Measurements from ENCODE around the gene GGT6.

GRCh38 chr17:4586043-4586442 is 25.7 kb upstream of the GGT6 start:
- TF ChIP-seq CTCF (optimal IDR thresholded peaks at IDR 0.05 in 1 of 3, IDR thresholded peaks at IDR 0.05 in 1 of 3, conservative IDR thresholded peaks at IDR 0.05 in 1 of 3; ENCODE audit: extremely low read depth in 1 of 3, insufficient read depth in 2 of 3, low read length in 3 of 3), result no peak
- no peak for TF ChIP-seq EZH2 (IDR thresholded peaks at IDR 0.05; ENCODE audit: low read length)

Data from keratinocyte (primary cell).